ENCODE data around the gene GAL. TPM values are rescaled to one million over a fixed set of nuclear protein-coding genes. Genes with fewer than 3 reads are reported as not detected.

GAL gene
- total and polyA plus RNA-seq, 2 donors from 2014 or later: 0.31 TPM; not detected in 1

- DNase-seq: peak in 1 of 5 donors; percentile 39
- Histone ChIP-seq H3K27ac (ENCODE audit: low read depth in 2 of 2, low read length in 2 of 2) (no peak overlapping the region), H3K4me3 (ENCODE audit: low read length in 3 of 3) (no peak overlapping the region), H3K9ac (ENCODE audit: low read length in 3 of 3) (no peak overlapping the region), H3K27me3 (ENCODE audit: control insufficient read depth, insufficient read depth, low read length) (no peaks in the 10 kb centered on the region), H3K4me1 (ENCODE audit: control insufficient read depth in 2 of 3, insufficient read depth in 2 of 3, low read depth in 1 of 3, low read length in 3 of 3) (no peaks in the 10 kb centered on the region), H3K36me3 (ENCODE audit: control insufficient read depth in 2 of 3, insufficient read depth in 3 of 3, low read length in 3 of 3) (no peaks in the 10 kb centered on the region), H3K9me3 (ENCODE audit: control insufficient read depth in 2 of 3, insufficient read depth in 1 of 3, low read length in 3 of 3) (no peaks in the 10 kb centered on the region)
- intact Hi-C loops (cut with DNase I): no loop called here
- no peak for FAIRE-seq
- TF ChIP-seq CTCF (IDR thresholded peaks at IDR 0.05; ENCODE audit: borderline replicate concordance, extremely low read depth, insufficient read depth): no peak
Observed at GRCh38 chr11:68704887-68705286, 20.5 kb downstream of the GAL start.

- no peak overlapping the region for H3K9ac ChIP-seq (ENCODE audit: low read length in 3 of 3)
- H3K9me3 ChIP-seq (ENCODE audit: control insufficient read depth in 2 of 3, insufficient read depth in 1 of 3, low read length in 3 of 3): no peaks in the 10 kb centered on the region
- H3K27ac ChIP-seq (ENCODE audit: low read depth in 2 of 2, low read length in 2 of 2): no peak overlapping the region
- no peak for DNase-seq
- no peak overlapping the region for H3K4me3 ChIP-seq (ENCODE audit: low read length in 3 of 3)
- intact Hi-C loops (cut with DNase I): no loop called here
- no peaks in the 10 kb centered on the region for H3K27me3 ChIP-seq (ENCODE audit: control insufficient read depth, insufficient read depth, low read length)
- FAIRE-seq: no peak
- H3K36me3 ChIP-seq (ENCODE audit: control insufficient read depth in 2 of 3, insufficient read depth in 3 of 3, low read length in 3 of 3): no peaks in the 10 kb centered on the region
- TF ChIP-seq CTCF (IDR thresholded peaks at IDR 0.05; ENCODE audit: borderline replicate concordance, extremely low read depth, insufficient read depth): no peak
- H3K4me1 ChIP-seq (ENCODE audit: control insufficient read depth in 2 of 3, insufficient read depth in 2 of 3, low read depth in 1 of 3, low read length in 3 of 3): no peaks in the 10 kb centered on the region
Observed at GRCh38 chr11:68707527-68707926, 23.2 kb downstream of the GAL start.

GRCh38 chr11:68709062-68709461 is 24.7 kb downstream of the GAL start:
- Histone ChIP-seq H3K4me1 (ENCODE audit: control insufficient read depth in 2 of 3, insufficient read depth in 2 of 3, low read depth in 1 of 3, low read length in 3 of 3) (peaks cover 0 to 1% (median 0%) of the 10 kb centered on the region in 3 donors), H3K27ac (ENCODE audit: low read depth in 2 of 2, low read length in 2 of 2) (no peak overlapping the region), H3K9me3 (ENCODE audit: control insufficient read depth in 2 of 3, insufficient read depth in 1 of 3, low read length in 3 of 3) (no peaks in the 10 kb centered on the region), H3K27me3 (ENCODE audit: control insufficient read depth, insufficient read depth, low read length) (no peaks in the 10 kb centered on the region), H3K36me3 (ENCODE audit: control insufficient read depth in 2 of 3, insufficient read depth in 3 of 3, low read length in 3 of 3) (no peaks in the 10 kb centered on the region), H3K4me3 (ENCODE audit: low read length in 3 of 3) (no peak overlapping the region), H3K9ac (ENCODE audit: low read length in 3 of 3) (no peak overlapping the region)
- DNase-seq (no peak), FAIRE-seq (no peak)
- intact Hi-C loops (cut with DNase I): no loop called here
- no peak for TF ChIP-seq CTCF (IDR thresholded peaks at IDR 0.05; ENCODE audit: borderline replicate concordance, extremely low read depth, insufficient read depth)

GRCh38 chr11:68710409-68710808 is 26.1 kb downstream of the GAL start:
- H3K27ac ChIP-seq (ENCODE audit: low read depth in 2 of 2, low read length in 2 of 2): no peak overlapping the region
- FAIRE-seq (no peak), DNase-seq (no peak)
- no peaks in the 10 kb centered on the region for H3K36me3 ChIP-seq (ENCODE audit: control insufficient read depth in 2 of 3, insufficient read depth in 3 of 3, low read length in 3 of 3)
- no peaks in the 10 kb centered on the region for H3K27me3 ChIP-seq (ENCODE audit: control insufficient read depth, insufficient read depth, low read length)
- H3K9me3 ChIP-seq (ENCODE audit: control insufficient read depth in 2 of 3, insufficient read depth in 1 of 3, low read length in 3 of 3): no peaks in the 10 kb centered on the region
- intact Hi-C loops (cut with DNase I): no loop called here
- no peak overlapping the region for H3K4me3 ChIP-seq (ENCODE audit: low read length in 3 of 3)
- peaks cover 0 to 5% (median 0%) of the 10 kb centered on the region in 3 donors for H3K4me1 ChIP-seq (ENCODE audit: control insufficient read depth in 2 of 3, insufficient read depth in 2 of 3, low read depth in 1 of 3, low read length in 3 of 3)
- no peak overlapping the region for H3K9ac ChIP-seq (ENCODE audit: low read length in 3 of 3)
- no peak for TF ChIP-seq CTCF (IDR thresholded peaks at IDR 0.05; ENCODE audit: borderline replicate concordance, extremely low read depth, insufficient read depth)

All from kidney (tissue), 14 donors.